Endothelial cell of umbilical vein (primary cell): Measurements from ENCODE around the gene APC2. TPM values are rescaled to one million over a fixed set of nuclear protein-coding genes. Genes with fewer than 3 reads are reported as not detected.

ENCODE experiments used
- BruUV-seq: library from RNA; stranded (reverse); fragments of 400-500 nt; replicated peaks from 2 replicates; lab custom pipeline; 2021; lab: Mats Ljungman, UMichigan
- CTCF ChIA-PET: fragments of 300-600, 350-600 bp; sonication (Branson Sonifier 250); formaldehyde crosslinking; loops from one replicate; lab custom pipeline; 2021; ENCODE audit warnings: antibody characterized with exemption, inconsistent platforms; lab: Charles Lee
- POLR2A ChIA-PET: fragments of 300-600, 350-600 bp; sonication (Branson Sonifier 250); formaldehyde crosslinking; loops from one replicate; lab custom pipeline; 2021; ENCODE audit warnings: antibody characterized with exemption, inconsistent platforms; lab: Charles Lee
- DNase-seq: peaks from one replicate; pipeline ENCODE4 v3.0.0-alpha.2; 2011; ENCODE audit warnings: low read depth, low spot score
- FAIRE-seq: peaks from 2 replicates; lab custom pipeline; 2011; peaks lifted over from hg19 to GRCh38; lab: Jason Lieb, UNC
- H2AFZ ChIP-seq: 2 replicates; pipeline ENCODE4 v1.6.0; 2012; ENCODE audit warnings: low read depth, low read length, control low read depth, inconsistent platforms
- H3K27ac ChIP-seq: 2 replicates; pipeline ENCODE4 v1.5.1; 2011; ENCODE audit warnings: low read depth, mild to moderate bottlenecking, control low read depth, low read length, moderate library complexity; ENCODE audit not compliant: insufficient read depth
- H3K27me3 ChIP-seq, 2 experiments: 2 replicates each; pipeline versions ENCODE4 v1.6.0 to v1.6.1; 2011; ENCODE audit warnings: low read length in 2 of 2, mixed read lengths in 1 of 2; ENCODE audit not compliant: control insufficient read depth in 2 of 2, insufficient read depth in 2 of 2
- H3K36me3 ChIP-seq, 2 experiments: 2 replicates in 1 of 2; 3 replicates in 1 of 2; pipeline ENCODE4 v1.5.1; 2011; ENCODE audit warnings: low read length in 2 of 2, mild to moderate bottlenecking in 1 of 2, moderate library complexity in 1 of 2; ENCODE audit not compliant: control insufficient read depth in 2 of 2, insufficient read depth in 2 of 2; ENCODE audit errors: extremely low read depth in 1 of 2
- H3K4me1 ChIP-seq: 3 replicates; pipeline ENCODE4 v1.5.1; 2011; ENCODE audit warnings: mild to moderate bottlenecking, low read length; ENCODE audit not compliant: control insufficient read depth, insufficient read depth; ENCODE audit errors: extremely low read depth
- H3K4me2 ChIP-seq: 2 replicates; pipeline ENCODE4 v1.6.1; 2011; ENCODE audit warnings: low read length, control low read depth, mixed read lengths; ENCODE audit not compliant: insufficient read depth
- H3K4me3 ChIP-seq, 3 experiments: fragments of 200-600 bp in 1 of 3; sonication (generic), shearing (Covaris generic) in 1 of 3; replicated peaks in 1 of 3; 2 replicates each; pipeline ENCODE4 v1.5.1; 2011 to 2016; ENCODE audit warnings: control low read depth in 3 of 3, low read length in 3 of 3, mild to moderate bottlenecking in 2 of 3, inconsistent platforms in 1 of 3, low read depth in 1 of 3, moderate library complexity in 1 of 3; ENCODE audit not compliant: insufficient read depth in 1 of 3
- H3K79me2 ChIP-seq: 2 replicates; pipeline ENCODE4 v1.6.0; 2012; ENCODE audit warnings: low read length, inconsistent platforms; ENCODE audit not compliant: control insufficient read depth, insufficient read depth
- H3K9ac ChIP-seq: replicated peaks from 2 replicates; pipeline ENCODE3; 2011; ENCODE audit warnings: low read length, control low read depth; ENCODE audit not compliant: insufficient read depth; ENCODE audit errors: extremely low read depth
- H3K9me1 ChIP-seq: replicated peaks from 3 replicates; pipeline ENCODE4 v1.6.0; 2011; ENCODE audit warnings: mild to moderate bottlenecking, low read length; ENCODE audit not compliant: control insufficient read depth, insufficient read depth; ENCODE audit errors: extremely low read depth
- H3K9me3 ChIP-seq: replicated peaks from 2 replicates; pipeline ENCODE4 v1.5.1; 2012; ENCODE audit warnings: low read length, inconsistent platforms; ENCODE audit not compliant: control insufficient read depth, insufficient read depth
- H4K20me1 ChIP-seq: replicated peaks from 2 replicates; pipeline ENCODE3; 2011; ENCODE audit warnings: mild to moderate bottlenecking, low read length; ENCODE audit not compliant: control insufficient read depth, insufficient read depth; ENCODE audit errors: extremely low read depth
- EZH2 ChIP-seq: IDR thresholded peaks from 2 replicates; pipeline ENCODE4 v1.6.1; 2012; ENCODE audit warnings: borderline replicate concordance, low read depth, mild to moderate bottlenecking, moderate library complexity, low read length, inconsistent platforms; ENCODE audit not compliant: severe bottlenecking
- FOS ChIP-seq: IDR thresholded peaks from 2 replicates; pipeline ENCODE4 v1.6.1; 2011; ENCODE audit warnings: mild to moderate bottlenecking, low read length, moderate library complexity, borderline replicate concordance; ENCODE audit not compliant: insufficient read depth
- GATA2 ChIP-seq: IDR thresholded peaks from 2 replicates; pipeline ENCODE4 v1.7.0; 2011; ENCODE audit warnings: low read depth, mild to moderate bottlenecking, moderate library complexity, mixed read lengths, low read length; ENCODE audit not compliant: insufficient read length, insufficient read depth
- JUN ChIP-seq: IDR thresholded peaks from 2 replicates; pipeline ENCODE4 v1.6.1; 2011; ENCODE audit warnings: borderline replicate concordance, low read depth; ENCODE audit not compliant: insufficient read length, insufficient read depth
- MYC ChIP-seq: IDR thresholded peaks from one replicate; pipeline ENCODE4 v1.6.1; 2011; ENCODE audit warnings: mild to moderate bottlenecking, low read depth, low read length
- POLR2AphosphoS5 ChIP-seq: IDR thresholded peaks from 2 replicates; pipeline ENCODE4 v1.6.1; 2012; ENCODE audit warnings: low read depth, mild to moderate bottlenecking, control low read depth, low read length, moderate library complexity; ENCODE audit not compliant: insufficient read depth
- dilution Hi-C: fragments of 300-500 bp; cut with MboI; formaldehyde crosslinking; loops from one replicate; pipeline ENCODE4 v1.15.0; 2019; ENCODE audit warnings: low sequenced_read_pairs; ENCODE audit not compliant: extremely low pct_ligation_motif_present
- intact Hi-C: fragments of 100-400 bp; cut with micrococcal nuclease; formaldehyde crosslinking; loops from one replicate; pipeline ENCODE4 v1.10.0; 2022
- polyA plus RNA-seq, 4 experiments: library from polyadenylated mRNA; depleted of rRNA in 3 of 4; stranded (reverse) in 3 of 4; unstranded in 1 of 4; fragments of >200 nt; gene quantifications; 2 replicates each; pipeline versions ENCODE4 v1.2.1 to v1.2.3, GENCODE V29; 2011 to 2012; ENCODE audit warnings: missing spikeins in 1 of 4
- total RNA-seq: library from RNA; stranded (reverse); gene quantifications from 2 replicates; pipeline ENCODE4 v1.2.3, GENCODE V29; 2021
- TF ChIP-seq, protein P1 (sequence below), 2 donors: IDR thresholded peaks; 1 replicate in 1 of 2; 2 replicates in 1 of 2; pipeline ENCODE4 v1.5.1; 2011; ENCODE audit warnings: low read length in 2 of 2, mild to moderate bottlenecking in 2 of 2, moderate library complexity in 2 of 2, control low read depth in 1 of 2, inconsistent platforms in 1 of 2, low read depth in 1 of 2; ENCODE audit not compliant: insufficient read depth in 1 of 2; ENCODE audit errors: extremely low read depth in 1 of 2

Gene APC2
- total and polyA plus RNA-seq, 2 donors (not counting 3 experiments of a cell fraction or from before 2014, with no cell fraction given) = 0.01 to 0.04 TPM

GRCh38 chr19:1421958-1422305, 28.0 kb upstream of the APC2 start:
- H3K9ac ChIP-seq = no peak overlapping the region
- no peaks in the 10 kb centered on the region for H3K4me1 ChIP-seq
- FAIRE-seq = no peak
- H3K36me3 ChIP-seq = peaks cover 26 to 74% of the 10 kb centered on the region in 2 experiments
- dilution Hi-C loops (no loop called here), intact Hi-C loops (no loop called here)
- TF ChIP-seq POLR2AphosphoS5 (no peak), FOS (no peak), GATA2 (no peak), JUN (no peak)
- H3K4me3 ChIP-seq = no peak overlapping the region
- no peaks in the 10 kb centered on the region for H3K9me3 ChIP-seq
- peaks cover 2% of the 10 kb centered on the region for H4K20me1 ChIP-seq
- POLR2A ChIA-PET = no interaction called here
- peaks cover 65% of the 10 kb centered on the region for H3K79me2 ChIP-seq
- no peak overlapping the region for H3K4me2 ChIP-seq
- CTCF ChIA-PET = no interaction called here
- no peaks in the 10 kb centered on the region for H3K9me1 ChIP-seq
- DNase-seq = no peak
- no peaks in the 10 kb centered on the region for H3K27me3 ChIP-seq
- H3K27ac ChIP-seq = no peak overlapping the region
- H2AFZ ChIP-seq = no peak overlapping the region
- no TSS peak for BruUV-seq

DNA sequence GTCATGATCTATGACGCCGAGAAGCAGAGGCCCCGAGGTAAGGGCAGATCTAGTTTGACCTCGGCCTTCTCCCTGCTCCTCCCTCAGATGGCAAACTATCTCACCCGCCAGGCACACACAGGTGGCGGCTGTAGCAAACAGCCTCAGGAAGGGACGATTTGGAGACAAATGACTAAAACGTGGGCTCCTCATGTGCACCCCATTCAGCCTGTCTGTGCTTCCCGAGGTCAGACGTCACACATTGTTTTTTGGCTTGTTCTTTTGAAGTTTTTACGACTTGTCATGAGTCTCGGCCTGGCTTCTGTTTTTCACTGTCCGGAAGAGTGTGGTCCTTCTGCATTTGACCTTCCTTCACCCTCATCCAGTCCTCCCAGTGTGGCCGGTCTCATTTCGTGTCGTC, 27.6 kb upstream of the APC2 start:
- no TSS peak for BruUV-seq
- no peak overlapping the region for H3K4me2 ChIP-seq
- H3K36me3 ChIP-seq = peaks cover 26 to 71% of the 10 kb centered on the region in 2 experiments
- no peak for TF ChIP-seq MYC
- no peak for TF ChIP-seq EZH2
- TF ChIP-seq, protein P1, sequence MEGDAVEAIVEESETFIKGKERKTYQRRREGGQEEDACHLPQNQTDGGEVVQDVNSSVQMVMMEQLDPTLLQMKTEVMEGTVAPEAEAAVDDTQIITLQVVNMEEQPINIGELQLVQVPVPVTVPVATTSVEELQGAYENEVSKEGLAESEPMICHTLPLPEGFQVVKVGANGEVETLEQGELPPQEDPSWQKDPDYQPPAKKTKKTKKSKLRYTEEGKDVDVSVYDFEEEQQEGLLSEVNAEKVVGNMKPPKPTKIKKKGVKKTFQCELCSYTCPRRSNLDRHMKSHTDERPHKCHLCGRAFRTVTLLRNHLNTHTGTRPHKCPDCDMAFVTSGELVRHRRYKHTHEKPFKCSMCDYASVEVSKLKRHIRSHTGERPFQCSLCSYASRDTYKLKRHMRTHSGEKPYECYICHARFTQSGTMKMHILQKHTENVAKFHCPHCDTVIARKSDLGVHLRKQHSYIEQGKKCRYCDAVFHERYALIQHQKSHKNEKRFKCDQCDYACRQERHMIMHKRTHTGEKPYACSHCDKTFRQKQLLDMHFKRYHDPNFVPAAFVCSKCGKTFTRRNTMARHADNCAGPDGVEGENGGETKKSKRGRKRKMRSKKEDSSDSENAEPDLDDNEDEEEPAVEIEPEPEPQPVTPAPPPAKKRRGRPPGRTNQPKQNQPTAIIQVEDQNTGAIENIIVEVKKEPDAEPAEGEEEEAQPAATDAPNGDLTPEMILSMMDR (IDR thresholded peaks at IDR 0.05; ENCODE audit: extremely low read depth in 1 of 2, insufficient read depth in 1 of 2, low read depth in 1 of 2, low read length in 2 of 2) = no peak
- no peak for TF ChIP-seq FOS
- no peaks in the 10 kb centered on the region for H3K4me1 ChIP-seq
- intact Hi-C loops = no loop called here
- no peak overlapping the region for H2AFZ ChIP-seq
- H3K9me1 ChIP-seq = no peaks in the 10 kb centered on the region
- no peak overlapping the region for H3K27ac ChIP-seq
- no peaks in the 10 kb centered on the region for H3K9me3 ChIP-seq
- no peak overlapping the region for H3K4me3 ChIP-seq
- no peak overlapping the region for H3K9ac ChIP-seq
- H3K27me3 ChIP-seq = no peaks in the 10 kb centered on the region
- CTCF ChIA-PET = no interaction called here
- peaks cover 2% of the 10 kb centered on the region for H4K20me1 ChIP-seq
- FAIRE-seq (no peak), DNase-seq (no peak)
- dilution Hi-C loops = no loop called here
- peaks cover 61% of the 10 kb centered on the region for H3K79me2 ChIP-seq
- POLR2A ChIA-PET = no interaction called here
